Measurements from ENCODE around the gene HIP1R.
A peak's percentile ranks its signal among the peaks of the same experiment; 100 is the strongest.
"Not testable (repeated sequence)": the region's sequence is repeated elsewhere in the genome, so short reads cannot be mapped to it uniquely, and the experiment has no call there.

The HIP1R gene

DNA sequence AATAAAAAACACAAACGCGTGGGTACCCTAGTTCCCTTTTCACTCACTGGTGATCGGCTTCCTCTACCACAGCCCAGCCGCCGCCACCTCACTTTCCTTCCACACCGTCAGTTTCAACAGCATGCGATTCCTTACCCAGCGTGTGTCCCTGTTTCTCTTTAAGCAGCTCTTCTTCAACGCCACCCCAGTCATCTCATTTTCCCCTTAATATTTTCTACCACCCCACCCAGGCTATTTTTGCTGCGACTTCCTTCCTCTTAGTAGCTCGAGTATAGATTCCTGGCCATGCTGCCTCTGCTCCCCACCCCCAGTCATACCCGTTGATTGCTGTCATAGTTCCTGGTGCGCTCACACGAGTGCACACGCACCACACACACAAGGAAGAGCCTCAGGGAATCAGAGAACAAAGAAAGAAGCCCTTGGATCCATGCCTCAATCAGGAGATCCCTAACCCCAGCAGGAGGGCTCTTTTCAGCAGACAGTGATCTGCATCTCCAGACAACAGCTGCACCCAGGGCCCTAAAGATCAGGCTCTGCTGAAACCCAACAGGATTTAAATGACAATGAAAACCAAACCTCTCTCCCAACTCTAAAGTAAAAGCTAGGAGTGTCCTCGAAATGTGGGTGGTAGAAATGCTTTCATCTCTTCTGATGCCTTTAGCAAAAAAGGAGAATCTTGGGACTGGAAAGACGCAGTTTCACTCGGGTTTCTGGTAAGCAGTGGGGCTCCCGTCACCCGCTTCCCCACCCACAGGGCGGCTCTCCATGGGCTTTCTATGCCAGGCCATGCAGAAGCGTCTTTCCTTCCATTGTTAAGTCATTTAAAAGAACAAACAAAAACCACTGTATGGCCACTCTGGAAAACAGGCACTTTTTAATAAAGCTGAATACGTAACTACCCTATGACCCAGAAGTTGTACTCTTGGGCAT lies 36.9 kb downstream of the HIP1R start:
- peak; percentile 79 for DNase-seq (ENCODE audit: low read depth, low spot score)
- peak overlapping the region; percentile 87 for H3K27ac ChIP-seq

DNA sequence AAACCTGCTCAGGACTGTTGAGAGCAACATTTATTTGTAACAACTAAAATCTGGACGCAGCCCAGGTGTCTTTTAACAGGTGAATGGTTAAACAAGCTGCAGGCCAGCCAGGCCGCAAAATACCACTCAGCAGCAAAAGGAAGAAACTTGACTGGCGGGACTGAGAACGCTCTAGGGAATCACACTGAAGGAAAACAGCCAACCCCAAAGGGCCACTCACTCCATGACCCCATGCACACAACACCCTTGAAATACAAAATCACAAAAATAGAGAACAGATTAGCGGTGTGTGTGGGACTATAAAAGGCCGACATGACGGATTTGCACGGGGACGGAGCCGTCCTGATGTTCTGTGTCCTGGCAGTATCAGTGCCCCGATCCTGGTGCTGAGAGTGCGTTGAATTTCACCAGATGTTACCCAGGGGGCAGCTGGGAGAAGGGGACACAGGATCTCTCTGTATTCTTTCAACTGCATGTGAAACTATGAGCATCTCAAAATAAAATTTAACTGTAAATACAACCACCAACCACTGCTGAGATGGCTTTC lies 37.6 kb downstream of the HIP1R start:
- no peak for DNase-seq (ENCODE audit: low read depth, low spot score)
- H3K27ac ChIP-seq: peak overlapping the region; percentile 87

DNA sequence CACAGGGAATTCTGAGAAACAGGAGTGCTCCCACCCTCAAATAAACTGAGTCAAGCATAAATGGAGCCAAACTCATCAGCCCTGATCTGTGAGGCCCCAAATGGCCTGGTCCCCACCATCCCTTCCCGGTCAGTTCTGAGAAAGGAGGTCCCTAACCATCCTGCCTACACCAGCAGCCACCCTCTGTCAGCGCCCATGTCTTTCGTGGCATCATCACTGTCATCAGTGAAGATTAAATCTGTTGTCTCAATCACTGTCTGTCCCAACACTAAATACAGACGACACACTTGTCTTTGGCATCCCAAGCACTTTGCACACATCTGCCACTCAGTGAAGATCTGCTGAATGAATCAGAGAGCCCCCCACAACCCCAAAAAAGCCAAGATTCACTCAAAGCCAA lies 38.3 kb downstream of the HIP1R start:
- no peak for DNase-seq (ENCODE audit: low read depth, low spot score)
- peak overlapping the region; percentile 87 for H3K27ac ChIP-seq

- H3K27ac ChIP-seq: peak overlapping the region; percentile 87
- DNase-seq (ENCODE audit: low read depth, low spot score): no peak
These were observed 38.8 kb downstream of the HIP1R start for GRCh38 chr12:122874081-122874480.

DNA sequence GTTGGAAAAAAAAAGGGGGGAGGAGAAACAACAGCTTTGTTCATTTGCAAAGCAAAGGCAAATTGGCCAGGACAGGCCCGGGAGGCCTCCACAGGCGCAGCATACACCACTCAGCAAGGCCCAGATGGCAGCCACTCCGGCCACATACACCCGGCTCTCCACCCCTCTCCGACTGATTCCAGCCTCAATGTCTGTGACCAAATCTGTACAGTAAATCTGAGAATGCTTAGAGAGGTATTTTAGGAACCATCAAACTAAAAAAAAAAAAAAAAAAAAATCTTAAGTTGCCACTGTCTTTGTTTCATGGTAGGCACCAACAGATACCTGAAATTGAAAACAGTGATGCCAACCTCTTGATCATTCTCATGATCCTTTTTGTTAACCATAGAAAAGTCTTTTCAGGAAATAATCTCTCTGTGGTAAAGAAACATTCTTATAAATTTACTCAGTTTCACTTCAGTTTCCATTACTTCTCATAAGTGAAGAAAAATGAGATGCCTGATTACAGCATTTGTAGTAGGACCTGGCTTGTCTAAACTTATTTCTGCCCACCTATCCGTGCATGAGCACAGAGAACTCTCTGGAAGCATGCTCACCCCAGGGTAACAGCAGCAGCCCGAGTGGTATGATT lies 40.4 kb downstream of the HIP1R start:
- H3K27ac ChIP-seq: peak overlapping the region; percentile 87
- DNase-seq (ENCODE audit: low read depth, low spot score): no peak

- peak overlapping the region; percentile 87 for H3K27ac ChIP-seq
- DNase-seq (ENCODE audit: low read depth, low spot score): not testable (repeated sequence)
These were observed 41.0 kb downstream of the HIP1R start for GRCh38 chr12:122876281-122876680.

- H3K27ac ChIP-seq: peak overlapping the region; percentile 87
- DNase-seq (ENCODE audit: low read depth, low spot score): no peak
These were observed 41.5 kb downstream of the HIP1R start for GRCh38 chr12:122876731-122877130.

DNA sequence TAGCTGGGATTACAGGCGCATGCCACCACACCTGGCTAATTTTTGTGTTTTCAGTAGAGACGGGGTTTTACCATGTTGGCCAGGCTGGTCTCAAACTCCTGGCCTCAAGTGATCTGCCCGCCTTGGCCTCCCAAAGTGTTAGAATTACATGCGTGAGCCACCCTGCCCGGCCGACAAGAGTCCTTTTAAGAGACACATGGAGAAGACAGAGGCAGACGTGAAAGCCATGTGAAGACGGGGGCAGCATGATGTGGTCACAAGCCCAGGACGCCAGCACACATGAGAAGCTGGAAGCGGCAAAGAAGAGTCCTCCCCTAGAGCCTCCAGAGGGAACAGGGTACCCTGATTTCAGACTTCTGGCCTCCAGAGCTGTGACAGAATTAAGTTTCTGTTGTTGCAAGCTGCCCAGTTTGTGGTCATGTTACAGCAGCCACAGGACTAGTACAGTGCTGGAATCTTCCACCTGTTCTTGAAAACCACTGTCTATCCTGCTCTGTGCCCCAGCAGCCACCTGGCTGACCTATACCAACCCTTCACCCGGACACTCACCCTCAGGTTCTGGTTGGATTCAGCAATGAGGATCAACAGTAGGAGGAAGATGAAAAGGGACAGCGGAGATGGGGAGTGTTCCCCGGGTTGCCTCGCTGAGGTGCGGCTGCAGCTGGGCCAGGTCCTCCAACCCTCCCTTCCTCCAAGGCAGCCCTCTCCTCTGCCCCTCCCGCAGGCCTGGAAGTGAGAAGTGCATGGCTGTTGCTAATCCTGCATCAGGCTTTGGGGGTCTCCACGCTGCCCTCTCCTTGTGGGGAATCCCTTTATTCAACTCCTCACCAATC lies 43.7 kb downstream of the HIP1R start:
- peak overlapping the region; percentile 87 for H3K27ac ChIP-seq
- DNase-seq (ENCODE audit: low read depth, low spot score): no peak

- no peak for DNase-seq (ENCODE audit: low read depth, low spot score)
- H3K27ac ChIP-seq: peak overlapping the region; percentile 87
These were observed 45.0 kb downstream of the HIP1R start for GRCh38 chr12:122880155-122880667.

DNA sequence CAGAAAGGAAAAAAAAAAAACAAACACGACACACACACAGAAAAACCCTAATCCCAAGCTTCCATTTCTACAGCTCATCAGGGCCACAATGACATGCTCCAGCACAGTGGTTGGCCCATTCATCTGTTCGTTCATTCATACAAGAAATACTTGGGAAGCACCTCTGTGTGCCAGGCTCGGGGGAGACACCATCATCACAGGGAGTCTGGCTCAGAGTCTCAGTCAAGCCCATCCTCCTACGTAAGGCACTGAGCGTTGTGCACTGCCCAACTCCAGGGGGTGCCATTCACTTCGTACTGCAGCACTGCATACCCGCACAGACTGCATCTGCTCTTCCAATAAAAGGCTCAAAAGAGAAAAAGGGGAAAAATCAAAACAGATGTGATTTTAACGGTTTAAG lies 45.4 kb downstream of the HIP1R start:
- peak overlapping the region; percentile 87 for H3K27ac ChIP-seq
- DNase-seq (ENCODE audit: low read depth, low spot score): no peak

GRCh38 chr12:122882908-122883558 lies 47.8 kb downstream of the HIP1R start:
- peak overlapping the region; percentile 99 for H3K27ac ChIP-seq

GRCh38 chr12:122884091-122884826 lies 49.0 kb downstream of the HIP1R start:
- H3K27ac ChIP-seq: peak overlapping the region; percentile 99
- DNase-seq (ENCODE audit: low read depth, low spot score): no peak

More at GRCh38 chr12:122882908-122883558, 47.8 kb downstream of the HIP1R start:
- no peak for DNase-seq (ENCODE audit: low read depth, low spot score)

DNA sequence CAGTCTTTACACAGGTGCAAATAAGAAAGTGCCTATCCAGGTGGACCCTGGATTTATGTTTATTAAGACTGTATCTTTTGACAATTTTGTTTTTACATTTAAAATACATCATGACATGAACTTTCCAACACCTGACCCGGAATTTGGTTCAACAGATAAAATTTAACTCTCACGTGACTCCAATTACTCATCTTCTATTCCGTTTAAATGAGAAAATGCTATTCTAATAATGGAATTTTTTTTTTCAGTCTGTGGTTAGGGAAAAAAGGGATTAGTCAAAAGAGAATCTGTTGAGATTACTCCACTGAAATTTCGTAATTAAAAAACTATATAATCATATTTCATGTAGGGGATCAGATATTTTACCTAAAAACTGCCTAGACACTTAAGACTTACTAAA lies 49.6 kb downstream of the HIP1R start:
- peak overlapping the region; percentile 99 for H3K27ac ChIP-seq

DNA sequence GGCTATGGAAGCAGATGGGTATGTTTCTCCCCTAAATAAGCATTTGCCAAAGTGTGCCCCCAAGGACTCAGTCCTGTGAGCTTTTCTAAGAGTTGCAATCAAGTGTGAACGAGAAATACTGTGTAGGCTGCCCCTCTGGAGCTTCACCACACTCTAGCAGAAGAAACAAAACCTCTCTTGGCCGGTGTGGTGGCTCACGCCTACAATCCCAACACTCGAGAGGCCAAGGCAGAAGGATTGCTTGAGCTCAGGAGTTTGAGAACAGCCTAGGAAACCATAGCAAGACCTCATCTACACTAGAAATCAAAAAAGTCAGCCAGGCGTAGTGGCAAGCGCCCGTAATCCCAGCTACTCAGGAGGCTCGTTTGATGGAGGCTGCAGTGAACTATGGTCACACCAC lies 50.9 kb downstream of the HIP1R start:
- H3K27ac ChIP-seq: peak overlapping the region; percentile 99

More for the DNA sequence above, 49.6 kb downstream of the HIP1R start:
- no peak for DNase-seq (ENCODE audit: low read depth, low spot score)

DNA sequence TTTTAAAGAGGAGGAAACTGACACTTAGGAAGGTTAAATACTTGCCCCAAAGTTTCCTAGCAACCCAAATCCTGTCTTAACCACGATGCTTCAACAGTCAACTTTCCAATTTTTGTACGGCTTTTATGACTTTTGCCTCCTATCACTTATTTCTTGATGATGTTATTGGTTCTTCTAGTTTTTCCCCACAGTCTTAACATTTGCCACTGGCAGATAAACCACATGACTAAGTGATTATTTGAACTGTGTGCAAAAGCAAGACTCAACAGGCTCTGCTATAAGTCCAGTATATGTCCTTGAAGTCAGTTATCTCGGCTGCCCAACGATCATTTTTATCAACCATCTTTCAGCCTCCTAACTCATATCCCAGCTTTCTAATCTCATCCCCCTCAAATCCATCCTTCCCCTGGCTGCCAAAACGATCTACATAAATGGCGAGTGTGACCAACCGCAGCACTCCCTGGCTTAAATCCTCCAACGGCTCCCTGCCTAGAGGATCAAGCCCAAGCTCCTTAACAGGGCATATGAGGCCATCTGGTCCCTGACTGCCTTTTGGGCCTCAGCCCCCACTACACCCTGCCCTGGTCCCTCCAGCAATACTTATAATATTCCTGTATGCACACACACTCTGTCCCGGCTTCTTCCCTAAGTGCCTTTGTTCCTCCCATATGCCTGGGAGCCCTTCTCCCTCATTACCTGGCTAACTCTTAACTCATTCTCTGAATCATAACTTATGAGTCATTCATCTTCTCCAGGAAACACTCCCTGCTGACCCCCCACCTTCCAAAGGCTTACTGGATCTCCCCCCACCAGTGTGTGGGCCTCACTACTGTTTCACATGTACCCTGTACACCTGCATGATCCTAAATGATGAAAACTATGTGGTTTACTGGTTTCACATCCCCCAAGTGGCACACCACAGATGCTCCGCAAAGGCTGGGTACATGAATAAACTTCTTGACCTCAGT lies 51.9 kb downstream of the HIP1R start:
- H3K27ac ChIP-seq: peak overlapping the region; percentile 99
- no peak for DNase-seq (ENCODE audit: low read depth, low spot score)

More for the DNA sequence above, 50.9 kb downstream of the HIP1R start:
- no peak for DNase-seq (ENCODE audit: low read depth, low spot score)

DNA sequence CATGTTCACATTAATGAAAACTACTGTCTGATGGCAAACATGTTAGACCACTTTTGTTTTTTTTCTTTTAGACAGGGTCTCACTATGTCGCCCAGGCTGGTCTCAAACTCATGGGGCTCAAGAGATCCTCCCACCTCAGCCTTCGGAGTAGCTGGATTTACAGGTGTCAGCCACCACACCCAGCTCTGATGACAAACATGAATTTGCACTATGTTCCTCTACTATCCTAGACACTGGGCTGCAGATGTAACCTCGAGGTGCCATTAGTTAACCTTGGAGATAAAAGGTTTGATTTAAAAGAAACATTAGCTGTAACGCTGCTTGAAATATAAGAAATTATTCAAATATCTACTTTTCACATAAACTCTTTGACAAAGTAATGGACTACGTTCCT lies 52.6 kb downstream of the HIP1R start:
- H3K27ac ChIP-seq: peak overlapping the region; percentile 99
- no peak for DNase-seq (ENCODE audit: low read depth, low spot score)

GRCh38 chr12:122888232-122888752 lies 53.0 kb downstream of the HIP1R start:
- peak; percentile 99 for DNase-seq (ENCODE audit: low read depth, low spot score)
- peak overlapping the region; percentile 99 for H3K27ac ChIP-seq

Measured in epithelial cell of prostate (primary cell).